Activated CD4-positive, alpha-beta memory T cell treated with anti-CD3 and anti-CD28 coated beads, Interleukin-2, amount 10 ng/mL, durations not matched to agents 7 days and 5 days (primary cell): ENCODE results near the gene CFAP69. TPM values are rescaled to one million over a fixed set of nuclear protein-coding genes. Genes with fewer than 3 reads are reported as not detected.
A peak's percentile ranks its signal among the peaks of the same experiment; 100 is the strongest.
"Not testable (repeated sequence)": the region's sequence is repeated elsewhere in the genome, so short reads cannot be mapped to it uniquely, and the experiment has no call there.

ENCODE experiments used
- CTCF ChIA-PET: fragments of 350-600 bp; sonication (Branson Sonifier 250); formaldehyde crosslinking; loops from one replicate; lab custom pipeline; 2021; ENCODE audit warnings: antibody characterized with exemption, inconsistent platforms; lab: Charles Lee
- POLR2A ChIA-PET: fragments of 350-600 bp; sonication (Branson Sonifier 250); formaldehyde crosslinking; loops from one replicate; lab custom pipeline; 2021; ENCODE audit warnings: antibody characterized with exemption; lab: Charles Lee
- DNase-seq: peaks from one replicate; pipeline ENCODE4 v3.0.0-alpha.2; 2020
- H3K27ac Mint-ChIP-seq: one replicate; pipeline ENCODE4 v1.8.0; 2021; ENCODE audit warnings: mild to moderate bottlenecking, mixed read lengths
- H3K27me3 Mint-ChIP-seq: one replicate; pipeline ENCODE4 v1.8.0; 2021; ENCODE audit warnings: mixed read lengths
- H3K36me3 Mint-ChIP-seq: one replicate; pipeline ENCODE4 v1.8.0; 2021; ENCODE audit warnings: low read depth, mixed read lengths
- H3K4me1 Mint-ChIP-seq: one replicate; pipeline ENCODE4 v1.8.0; 2021; ENCODE audit warnings: mixed read lengths
- H3K4me3 Mint-ChIP-seq: one replicate; pipeline ENCODE4 v1.8.0; 2021; ENCODE audit warnings: mild to moderate bottlenecking, mixed read lengths
- H3K9me3 Mint-ChIP-seq: one replicate; pipeline ENCODE4 v1.8.0; 2021; ENCODE audit warnings: mixed read lengths
- total RNA-seq, 2 experiments: library from RNA; stranded (reverse); gene quantifications; one replicate each; pipeline ENCODE4 v1.2.3, GENCODE V29; 2021

CFAP69 gene
- total RNA-seq, 2 experiments from 2014 or later: not detected

GRCh38 chr7:90345595-90346335 lies 100.8 kb downstream of the CFAP69 start:
- Mint-ChIP-seq H3K27ac (peak overlapping the region; percentile 93), H3K4me1 (peaks cover 31% of the 10 kb centered on the region), H3K36me3 (peaks cover 16% of the 10 kb centered on the region), H3K4me3 (peak overlapping the region; percentile 91), H3K27me3 (no peaks in the 10 kb centered on the region), H3K9me3 (peaks cover 3% of the 10 kb centered on the region)
- ChIA-PET CTCF (interaction anchor here (0.8 to 1.7 kb wide), 16 partner anchors 9 to 192 kb away, joined by 3 to 15 read pairs (median 4); partner anchors contain the start of genes CLDN12 and STEAP1), POLR2A (interaction anchor here (0.6 to 1.7 kb wide), 9 partner anchors 9 to 94 kb away, joined by 3 to 17 read pairs (median 3); partner anchors contain the start of gene CLDN12)
- DNase-seq: no peak

GRCh38 chr7:90346336-90347125 lies 101.6 kb downstream of the CFAP69 start, which contains the start of gene GTPBP10:
Gene GTPBP10, plus strand, starts transcription at chr7:90346716. Its CDS starts 26 bp downstream, at chr7:90346742.
- H3K4me3 Mint-ChIP-seq: peak within 1 kb of the TSS; percentile 91
- peaks cover 3% of the 10 kb centered on the region for H3K9me3 Mint-ChIP-seq
- peaks cover 16% of the 10 kb centered on the region for H3K36me3 Mint-ChIP-seq
- CTCF ChIA-PET: interaction anchor here (0.8 to 1.7 kb wide), 16 partner anchors 8 to 193 kb away, joined by 3 to 15 read pairs (median 4); partner anchors contain the start of genes CLDN12 and STEAP1
- POLR2A ChIA-PET: interaction anchor here (0.6 to 1.7 kb wide), 8 partner anchors 10 to 95 kb away, joined by 3 to 17 read pairs (median 3); partner anchors contain the start of gene CLDN12
- H3K4me1 Mint-ChIP-seq: peaks cover 31% of the 10 kb centered on the region
- peak within 1 kb of the TSS; percentile 93 for H3K27ac Mint-ChIP-seq
- DNase-seq: peak; percentile 94
- H3K27me3 Mint-ChIP-seq: no peaks in the 10 kb centered on the region

GRCh38 chr7:90347759-90348158 lies 102.8 kb downstream of the CFAP69 start:
- no peak for DNase-seq
- peak overlapping the region; percentile 53 for H3K27ac Mint-ChIP-seq
- peak overlapping the region; percentile 91 for H3K4me3 Mint-ChIP-seq
- peaks cover 25% of the 10 kb centered on the region for H3K36me3 Mint-ChIP-seq
- ChIA-PET POLR2A (no interaction called here), CTCF (interaction anchor here (0.6 to 1.0 kb wide), 2 partner anchors 64 to 1650 kb away, joined by 3 to 4 read pairs; no protein-coding TSS in a partner anchor)
- peaks cover 31% of the 10 kb centered on the region for H3K4me1 Mint-ChIP-seq
- peaks cover 3% of the 10 kb centered on the region for H3K9me3 Mint-ChIP-seq
- H3K27me3 Mint-ChIP-seq: no peaks in the 10 kb centered on the region

GRCh38 chr7:90349305-90349704 lies 104.3 kb downstream of the CFAP69 start:
- peaks cover 39% of the 10 kb centered on the region for H3K36me3 Mint-ChIP-seq

GRCh38 chr7:90350032-90350431 lies 105.1 kb downstream of the CFAP69 start:
- POLR2A ChIA-PET, H3K27ac Mint-ChIP-seq, H3K4me3 Mint-ChIP-seq: not testable (repeated sequence)

More at GRCh38 chr7:90349305-90349704, 104.3 kb downstream of the CFAP69 start:
- no peak for DNase-seq
- no peaks in the 10 kb centered on the region for H3K27me3 Mint-ChIP-seq
- H3K4me3 Mint-ChIP-seq: no peak overlapping the region
- POLR2A ChIA-PET: no interaction called here
- peaks cover 3% of the 10 kb centered on the region for H3K9me3 Mint-ChIP-seq
- peaks cover 33% of the 10 kb centered on the region for H3K4me1 Mint-ChIP-seq
- CTCF ChIA-PET: no interaction called here
- H3K27ac Mint-ChIP-seq: no peak overlapping the region

GRCh38 chr7:90351987-90352386 lies 107.0 kb downstream of the CFAP69 start:
- POLR2A ChIA-PET: no interaction called here
- H3K4me3 Mint-ChIP-seq: no peak overlapping the region
- DNase-seq: no peak
- peaks cover 9% of the 10 kb centered on the region for H3K9me3 Mint-ChIP-seq
- CTCF ChIA-PET: no interaction called here
- no peak overlapping the region for H3K27ac Mint-ChIP-seq
- H3K27me3 Mint-ChIP-seq: no peaks in the 10 kb centered on the region
- H3K36me3 Mint-ChIP-seq: peaks cover 60% of the 10 kb centered on the region
- peaks cover 17% of the 10 kb centered on the region for H3K4me1 Mint-ChIP-seq

More at GRCh38 chr7:90350032-90350431, 105.1 kb downstream of the CFAP69 start:
- Mint-ChIP-seq H3K36me3 (peaks cover 41% of the 10 kb centered on the region), H3K4me1 (peaks cover 32% of the 10 kb centered on the region)
- DNase-seq, CTCF ChIA-PET, H3K9me3 Mint-ChIP-seq, H3K27me3 Mint-ChIP-seq: not testable (repeated sequence)

Other genes with a start within 250 kb of the CFAP69 start
- gene STEAP1, start 90.7 kb upstream of the CFAP69 start, total RNA-seq: under 1 TPM; 0.25 to 0.53 TPM
- gene STEAP2, start 33.4 kb upstream of the CFAP69 start, total RNA-seq: under 1 TPM in 1 of 2 experiments, not detected in 1; 0.05 TPM
- gene FAM237B, start 76.1 kb downstream of the CFAP69 start, total RNA-seq: not detected
- gene GTPBP10, start 101.5 kb downstream of the CFAP69 start, total RNA-seq: 10 to 100 TPM; 26.6 to 28.3 TPM
- gene CLDN12, start 158.3 kb downstream of the CFAP69 start, total RNA-seq: 1 to 10 TPM; 6.0 to 6.7 TPM
- gene PTTG1IP2, start 224.5 kb downstream of the CFAP69 start, total RNA-seq: not detected